Stomach (tissue), 9 donors: Measurements from ENCODE around the gene LPA. TPM values are rescaled to one million over a fixed set of nuclear protein-coding genes. Genes with fewer than 3 reads are reported as not detected.

Experiments
- DNase-seq, 2 donors: peaks; one replicate each; pipeline versions ENCODE4 v3.0.0 to v3.0.0-alpha.2; 2013 to 2019
- H3K27ac ChIP-seq, 5 donors: fragments of 200-600 bp in 4 of 5; sonication (generic) in 4 of 5; one replicate each; pipeline ENCODE4 v1.5.1; 2013 to 2019; ENCODE audit warnings: mild to moderate bottlenecking in 1 of 5, moderate library complexity in 1 of 5
- H3K27me3 ChIP-seq, 3 donors: fragments of 200-600 bp; sonication (generic); one replicate each; pipeline ENCODE4 v1.5.1; 2017 to 2019; ENCODE audit warnings: mixed run types in 1 of 3
- H3K36me3 ChIP-seq, 4 donors: fragments of 200-600 bp; sonication (generic); 1 replicate in 3 of 4; 2 replicates in 1 of 4; pipeline ENCODE4 v1.5.1; 2016 to 2019
- H3K4me1 ChIP-seq, 4 donors: fragments of 200-600 bp; sonication (generic); one replicate each; pipeline ENCODE4 v1.5.1; 2016 to 2019
- H3K4me3 ChIP-seq, 4 donors: fragments of 200-600 bp; sonication (generic) in 3 of 4; one replicate each; pipeline ENCODE4 v1.5.1; 2016 to 2019; ENCODE audit warnings: mild to moderate bottlenecking in 1 of 4
- H3K9me3 ChIP-seq, 4 donors: fragments of 200-600 bp; sonication (generic); one replicate each; pipeline ENCODE4 v1.5.1; 2016 to 2019
- CTCF ChIP-seq, 7 experiments: fragments of 450-650 bp in 4 of 7; fragments of 200-600 bp in 3 of 7; sonication (generic) in 3 of 7; IDR thresholded peaks; one replicate each; pipeline ENCODE4 v1.5.1; 2016 to 2019; ENCODE audit warnings: antibody characterized with exemption in 7 of 7, control low read depth in 2 of 7, mild to moderate bottlenecking in 1 of 7
- EP300 ChIP-seq: sonication (generic); formaldehyde crosslinking; IDR thresholded peaks from one replicate; pipeline ENCODE4 v1.6.1; 2017; ENCODE audit warnings: antibody characterized with exemption
- POLR2A ChIP-seq, 4 donors: fragments of 450-650 bp; IDR thresholded peaks; one replicate each; pipeline ENCODE4 v1.6.1; 2016; ENCODE audit warnings: antibody characterized with exemption in 4 of 4, control low read depth in 2 of 4, mild to moderate bottlenecking in 1 of 4, moderate library complexity in 1 of 4
- POLR2AphosphoS5 ChIP-seq, 3 donors: sonication (generic); formaldehyde crosslinking; IDR thresholded peaks; one replicate each; pipeline ENCODE4 v1.6.1; 2016; ENCODE audit warnings: antibody characterized with exemption in 3 of 3
- WGBS, 5 donors: extraction: QIAGEN DNeasy Blood & Tissue Kit in 3 of 5; methylation state at CpG; one replicate each; pipeline versions ENCODE4 v1.1.5 to v1.1.7; 2013 to 2018; 5-methylcytosine and 5-hydroxymethylcytosine counted together
- intact Hi-C: fragments of 100-400 bp; cut with DNase I; formaldehyde crosslinking; loops from one replicate; pipeline ENCODE4 v1.15.1; 2023; ENCODE audit warnings: low total_unique reads
- polyA plus RNA-seq, 3 donors: library from polyadenylated mRNA; stranded (reverse); fragments of 200-250 nt; gene quantifications; one replicate each; pipeline ENCODE4 v1.2.3, GENCODE V29; 2013
- total RNA-seq, 5 donors: library from RNA; depleted of rRNA; stranded (reverse); fragments of >200 nt; gene quantifications; one replicate each; pipeline versions ENCODE4 v1.1.0 to v1.2.3, GENCODE V29; 2014 to 2016
- donor health status: healthy with polysubstance abuse.
- donor health status: Bipolar disorder and iron deficiency.
- donor health status: healthy.

The LPA gene
- total and polyA plus RNA-seq, 8 donors = 0.25 TPM; not detected in 7

GRCh38 chr6:160489091-160489490 is 175.0 kb downstream of the LPA start:
- DNase-seq = no peak
- Histone ChIP-seq H3K27ac (no peak overlapping the region), H3K9me3 (no peaks in the 10 kb centered on the region), H3K4me3 (no peak overlapping the region), H3K36me3 (no peaks in the 10 kb centered on the region), H3K4me1 (no peaks in the 10 kb centered on the region), H3K27me3 (no peaks in the 10 kb centered on the region)
- 86 to 96% (median 95%) methylated on average over 1 of the region's 1 CpG for WGBS, 5 donors
- intact Hi-C loops = no loop called here
- no peak for TF ChIP-seq POLR2AphosphoS5 (IDR thresholded peaks at IDR 0.05)
- TF ChIP-seq POLR2A (IDR thresholded peaks at IDR 0.05) = no peak
- no peak for TF ChIP-seq CTCF (IDR thresholded peaks at IDR 0.05)
- no peak for TF ChIP-seq EP300

- no peaks in the 10 kb centered on the region for H3K27me3 ChIP-seq
- no peak for TF ChIP-seq EP300
- H3K36me3 ChIP-seq = no peaks in the 10 kb centered on the region
- no peak overlapping the region for H3K27ac ChIP-seq
- H3K9me3 ChIP-seq = no peaks in the 10 kb centered on the region
- intact Hi-C loops = no loop called here
- no peaks in the 10 kb centered on the region for H3K4me1 ChIP-seq
- DNase-seq = no peak
- H3K4me3 ChIP-seq = no peak overlapping the region
- 88 to 95% (median 92%) methylated on average over 11 of the region's 11 CpGs for WGBS, 5 donors
Measured at GRCh38 chr6:160487116-160487515, 177.0 kb downstream of the LPA start.

Other genes with a start within 250 kb of the LPA start
- gene PLG, start 38.0 kb upstream of the LPA start, total RNA-seq = 1 to 10 TPM in 1 of 5 donors, not detected in 4; 3.3 TPM
- not detected for gene PLG, start 38.0 kb upstream of the LPA start, polyA plus RNA-seq